GM12878 (cell line): ENCODE measurements around the gene SPATA1. TPM values are rescaled to one million over a fixed set of nuclear protein-coding genes. Genes with fewer than 3 reads are reported as not detected.

Experiments
- ATF2 ChIP-seq: IDR thresholded peaks from 2 replicates; pipeline ENCODE4 v1.6.1; 2012; ENCODE audit warnings: low read length, inconsistent platforms
- CHD2 ChIP-seq: IDR thresholded peaks from 2 replicates; pipeline ENCODE4 v1.6.1; 2011; ENCODE audit warnings: low read depth, low read length, improper control_type of control experiment, borderline replicate concordance
- IRF5 ChIP-seq: fragments of 450-650 bp; IDR thresholded peaks from 2 replicates; pipeline ENCODE4 v1.6.1; 2017; ENCODE audit warnings: borderline replicate concordance
- MEF2B ChIP-seq: fragments of 450-650 bp; IDR thresholded peaks from 2 replicates; pipeline ENCODE4 v1.6.1; 2018; ENCODE audit warnings: mild to moderate bottlenecking, moderate library complexity; ENCODE audit not compliant: partially characterized antibody, poor library complexity, severe bottlenecking
- MTA2 ChIP-seq: fragments of 450-650 bp; IDR thresholded peaks from 2 replicates; pipeline ENCODE4 v1.6.1; 2016; ENCODE audit warnings: low read depth, mild to moderate bottlenecking, moderate library complexity
- MYB ChIP-seq: fragments of 150-350 bp; IDR thresholded peaks from 2 replicates; pipeline ENCODE4 v1.6.1; 2014; ENCODE audit warnings: mild to moderate bottlenecking, low read depth, low read length, borderline replicate concordance
- NR2C2 ChIP-seq: IDR thresholded peaks from 2 replicates; pipeline ENCODE4 v1.6.1; 2011; ENCODE audit warnings: borderline replicate concordance, low read depth; ENCODE audit not compliant: control insufficient read depth, insufficient read length
- NRF1 ChIP-seq: conservative IDR thresholded peaks from 2 replicates; pipeline ENCODE4 v1.6.1; 2011; ENCODE audit warnings: mild to moderate bottlenecking, low read depth, low read length, improper control_type of control experiment
- PAX5 ChIP-seq: IDR thresholded peaks from 2 replicates; pipeline ENCODE4 v1.6.1; 2011; ENCODE audit warnings: low read depth, low read length, borderline replicate concordance
- PKNOX1 ChIP-seq: fragments of 450-650 bp; IDR thresholded peaks from 2 replicates; pipeline ENCODE4 v1.6.1; 2016; ENCODE audit warnings: mild to moderate bottlenecking
- POLR2AphosphoS2 ChIP-seq: IDR thresholded peaks from 2 replicates; pipeline ENCODE4 v1.6.1; 2011; ENCODE audit warnings: low read depth, mild to moderate bottlenecking, low read length, improper control_type of control experiment, moderate library complexity
- RELB ChIP-seq: fragments of 450-650 bp; IDR thresholded peaks from 2 replicates; pipeline ENCODE4 v1.6.1; 2017; ENCODE audit warnings: low read depth, mild to moderate bottlenecking, moderate library complexity
- REST ChIP-seq: IDR thresholded peaks from 2 replicates; pipeline ENCODE4 v1.6.1; 2012; ENCODE audit warnings: mild to moderate bottlenecking, low read depth, low read length
- RUNX3 ChIP-seq: IDR thresholded peaks from 2 replicates; pipeline ENCODE4 v1.6.1; 2012; ENCODE audit warnings: low read length, inconsistent platforms
- SREBF1 ChIP-seq: IDR thresholded peaks from 2 replicates; pipeline ENCODE4 v1.6.1; 2012; ENCODE audit warnings: mild to moderate bottlenecking, low read length
- SRF ChIP-seq, 2 experiments: IDR thresholded peaks; 2 replicates each; pipeline ENCODE4 v1.6.1; 2011; ENCODE audit warnings: low read depth in 2 of 2, low read length in 2 of 2, mild to moderate bottlenecking in 1 of 2, moderate library complexity in 1 of 2
- TAF1 ChIP-seq: IDR thresholded peaks from 2 replicates; pipeline ENCODE4 v1.6.1; 2011; ENCODE audit warnings: mild to moderate bottlenecking, low read depth, low read length, borderline replicate concordance
- polyA plus RNA-seq, 11 experiments: library from polyadenylated mRNA; depleted of rRNA in 4 of 11; unstranded in 6 of 11; stranded (reverse) in 5 of 11; fragments of >200 nt; fragmentation: Nextera tagmentation in 4 of 11; fragmentation: Illumina TruSeq in 1 of 11; extraction: Ambion mirVana in 4 of 11; extraction: Trizol in 1 of 11; gene quantifications; 1 replicate in 1 of 11; 2 replicates in 10 of 11; pipeline versions ENCODE4 v1.2.1 to v1.2.3, GENCODE V29; 2011 to 2016; ENCODE audit warnings: inconsistent platforms in 2 of 11, missing spikeins in 2 of 11, low read depth in 1 of 11
- total RNA-seq, 4 experiments: library from RNA; depleted of rRNA in 3 of 4; stranded (reverse); fragments of >200 nt in 3 of 4; fragmentation: Illumina TruSeq in 1 of 4; extraction: Trizol in 1 of 4; gene quantifications; 2 replicates each; pipeline versions ENCODE4 v1.2.1 to v1.2.3, GENCODE V29; 2013 to 2021

The SPATA1 gene
- total and polyA plus RNA-seq, 10 of the 15 experiments (the other 5 are each of a cell fraction or from before 2014, with no cell fraction given): 0.74 to 2.4 (median 1.9) TPM

GRCh38 chr1:84478876-84479868 is 27.0 kb upstream of the SPATA1 start, which contains the start of gene RPF1 (continued):
- TF ChIP-seq RUNX3 (peak; percentile 68), CHD2 (0 out of 2 replicates have a peak, but pooled peaks have one; percentile 75), MEF2B (peak; percentile 8), PAX5 (0 out of 2 replicates have a peak, but pooled peaks have one; percentile 58), MYB (no peak), RELB (peak; percentile 72; the same call in 1 of the 2 replicates), NRF1 (peak; percentile 52), PKNOX1 (peak; percentile 63), SREBF1 (peak; percentile 54; the same call in 1 of the 2 replicates), IRF5 (no peak), TAF1 (peak; percentile 89), SRF (IDR thresholded peaks at IDR 0.05; ENCODE audit: low read depth in 2 of 2, low read length in 2 of 2) (0 out of 4 replicates have a peak, but pooled peaks of 1 of the 2 experiments have one; percentile 30), MTA2 (peak; percentile 90), POLR2AphosphoS2 (no peak), ATF2 (peak; percentile 42; the same call in 1 of the 2 replicates), REST (no peak), NR2C2 (peak; percentile 84)
